Nephron progenitor cell (in vitro differentiated cells): ENCODE measurements around the gene FASN.

Experiments used
- DNase-seq: peaks from one replicate; pipeline ENCODE4 v3.0.0; 2021
- H3K27ac Mint-ChIP-seq: 2 replicates; pipeline ENCODE4 v1.8.0; 2021; ENCODE audit warnings: mild to moderate bottlenecking, moderate library complexity, mixed read lengths
- H3K27me3 Mint-ChIP-seq: 2 replicates; pipeline ENCODE4 v1.8.0; 2021; ENCODE audit warnings: mild to moderate bottlenecking, low read depth, mixed read lengths; ENCODE audit not compliant: poor library complexity
- H3K36me3 Mint-ChIP-seq: 2 replicates; pipeline ENCODE4 v1.8.0; 2021; ENCODE audit warnings: low read depth, mixed read lengths
- H3K4me1 Mint-ChIP-seq: 2 replicates; pipeline ENCODE4 v1.8.0; 2021; ENCODE audit warnings: mixed read lengths
- H3K4me3 Mint-ChIP-seq: 2 replicates; pipeline ENCODE4 v1.8.0; 2021; ENCODE audit warnings: mild to moderate bottlenecking, moderate library complexity, mixed read lengths
- H3K9me3 Mint-ChIP-seq: 2 replicates; pipeline ENCODE4 v1.8.0; 2021; ENCODE audit warnings: mild to moderate bottlenecking, moderate library complexity, mixed read lengths
- TF ChIP-seq, protein P1 (sequence below): fragments of 200-600 bp; sonication (generic); IDR thresholded peaks from 2 replicates; pipeline ENCODE4 v1.5.0; 2021; ENCODE audit warnings: antibody characterized with exemption

The FASN gene

DNA sequence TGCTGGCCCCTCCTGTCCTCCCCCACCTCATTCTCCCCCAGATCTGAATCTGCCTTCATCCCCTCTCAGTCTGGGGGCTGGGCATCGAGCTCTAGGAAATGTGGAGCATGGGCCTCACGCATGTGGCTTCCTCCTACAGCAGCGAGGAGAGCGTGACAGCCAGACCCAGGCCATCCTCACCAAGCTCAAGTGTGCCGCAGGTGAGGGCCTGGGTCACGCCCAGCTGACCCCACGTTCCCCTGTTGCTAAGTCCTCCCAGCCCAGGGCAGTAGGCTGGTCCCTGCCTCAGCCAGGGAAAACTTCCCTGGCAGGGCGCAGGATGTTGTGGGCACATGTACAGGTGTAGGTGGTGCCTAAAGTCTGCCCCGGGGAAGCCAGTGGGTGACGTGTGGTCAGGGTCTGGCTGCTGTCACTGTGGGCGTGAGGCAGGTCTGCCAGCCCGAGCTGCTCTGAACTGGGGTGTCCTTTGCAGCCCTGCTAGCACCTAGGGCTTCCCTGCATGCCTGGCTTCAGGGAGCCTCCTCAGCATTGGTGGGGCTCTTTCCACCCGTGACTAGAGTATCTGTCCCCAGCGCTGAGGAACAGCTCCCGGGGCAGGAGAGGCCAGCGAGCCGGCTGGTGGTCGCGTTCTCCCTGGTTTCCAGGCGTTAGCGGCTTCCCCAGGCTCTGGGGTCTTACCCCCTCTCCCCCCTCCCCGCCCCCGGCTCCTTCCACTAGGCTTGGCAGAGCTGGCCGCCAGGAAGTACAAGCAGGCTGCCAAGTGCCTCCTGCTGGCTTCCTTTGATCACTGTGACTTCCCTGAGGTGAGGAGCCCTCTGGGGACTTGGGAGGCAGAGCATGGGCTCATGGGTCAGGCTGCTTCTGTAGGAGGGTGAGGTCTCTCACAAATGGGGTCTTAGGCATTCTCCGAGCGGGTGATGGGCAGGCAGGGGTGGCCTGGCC, 42.7 kb downstream of the FASN start:
- TF ChIP-seq, protein P1, sequence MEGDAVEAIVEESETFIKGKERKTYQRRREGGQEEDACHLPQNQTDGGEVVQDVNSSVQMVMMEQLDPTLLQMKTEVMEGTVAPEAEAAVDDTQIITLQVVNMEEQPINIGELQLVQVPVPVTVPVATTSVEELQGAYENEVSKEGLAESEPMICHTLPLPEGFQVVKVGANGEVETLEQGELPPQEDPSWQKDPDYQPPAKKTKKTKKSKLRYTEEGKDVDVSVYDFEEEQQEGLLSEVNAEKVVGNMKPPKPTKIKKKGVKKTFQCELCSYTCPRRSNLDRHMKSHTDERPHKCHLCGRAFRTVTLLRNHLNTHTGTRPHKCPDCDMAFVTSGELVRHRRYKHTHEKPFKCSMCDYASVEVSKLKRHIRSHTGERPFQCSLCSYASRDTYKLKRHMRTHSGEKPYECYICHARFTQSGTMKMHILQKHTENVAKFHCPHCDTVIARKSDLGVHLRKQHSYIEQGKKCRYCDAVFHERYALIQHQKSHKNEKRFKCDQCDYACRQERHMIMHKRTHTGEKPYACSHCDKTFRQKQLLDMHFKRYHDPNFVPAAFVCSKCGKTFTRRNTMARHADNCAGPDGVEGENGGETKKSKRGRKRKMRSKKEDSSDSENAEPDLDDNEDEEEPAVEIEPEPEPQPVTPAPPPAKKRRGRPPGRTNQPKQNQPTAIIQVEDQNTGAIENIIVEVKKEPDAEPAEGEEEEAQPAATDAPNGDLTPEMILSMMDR, result no peak
- H3K36me3 Mint-ChIP-seq, result no peaks in the 10 kb centered on the region
- H3K27ac Mint-ChIP-seq, result no peak overlapping the region
- H3K4me1 Mint-ChIP-seq, result peaks cover 18% of the 10 kb centered on the region
- no peaks in the 10 kb centered on the region for H3K9me3 Mint-ChIP-seq
- no peak for DNase-seq
- H3K27me3 Mint-ChIP-seq, result no peaks in the 10 kb centered on the region
- H3K4me3 Mint-ChIP-seq, result peak overlapping the region; percentile 25

DNA sequence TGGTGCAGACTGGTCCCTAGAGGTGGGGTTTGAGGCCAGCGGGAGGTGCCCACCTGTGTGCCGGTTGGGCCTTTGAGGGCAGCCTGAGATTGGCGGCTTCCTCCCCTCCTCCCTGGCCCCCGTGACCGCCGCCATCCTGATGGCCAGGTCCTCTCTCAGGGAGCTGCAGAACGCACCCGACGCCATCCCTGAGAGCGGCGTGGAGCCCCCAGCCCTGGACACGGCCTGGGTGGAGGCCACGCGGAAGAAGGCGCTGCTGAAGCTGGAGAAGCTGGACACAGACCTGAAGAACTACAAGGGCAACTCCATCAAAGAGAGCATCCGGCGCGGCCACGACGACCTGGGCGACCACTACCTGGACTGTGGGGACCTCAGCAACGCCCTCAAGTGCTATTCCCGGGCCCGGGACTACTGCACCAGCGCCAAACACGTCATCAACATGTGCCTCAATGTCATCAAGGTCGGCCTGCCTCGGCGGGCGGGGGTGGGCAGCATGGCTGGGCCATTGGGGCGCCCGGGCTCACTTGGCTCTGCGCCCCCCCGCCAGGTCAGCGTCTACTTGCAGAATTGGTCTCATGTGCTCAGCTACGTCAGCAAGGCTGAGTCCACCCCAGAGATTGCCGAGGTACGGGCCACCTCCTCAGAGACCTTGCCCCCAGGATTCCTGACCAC, 43.5 kb downstream of the FASN start:
- Mint-ChIP-seq H3K27ac (no peak overlapping the region), H3K27me3 (no peaks in the 10 kb centered on the region), H3K4me1 (peaks cover 20% of the 10 kb centered on the region), H3K36me3 (no peaks in the 10 kb centered on the region), H3K9me3 (no peaks in the 10 kb centered on the region), H3K4me3 (peak overlapping the region; percentile 25)
- DNase-seq, result no peak
- TF ChIP-seq, protein P1, result no peak

DNA sequence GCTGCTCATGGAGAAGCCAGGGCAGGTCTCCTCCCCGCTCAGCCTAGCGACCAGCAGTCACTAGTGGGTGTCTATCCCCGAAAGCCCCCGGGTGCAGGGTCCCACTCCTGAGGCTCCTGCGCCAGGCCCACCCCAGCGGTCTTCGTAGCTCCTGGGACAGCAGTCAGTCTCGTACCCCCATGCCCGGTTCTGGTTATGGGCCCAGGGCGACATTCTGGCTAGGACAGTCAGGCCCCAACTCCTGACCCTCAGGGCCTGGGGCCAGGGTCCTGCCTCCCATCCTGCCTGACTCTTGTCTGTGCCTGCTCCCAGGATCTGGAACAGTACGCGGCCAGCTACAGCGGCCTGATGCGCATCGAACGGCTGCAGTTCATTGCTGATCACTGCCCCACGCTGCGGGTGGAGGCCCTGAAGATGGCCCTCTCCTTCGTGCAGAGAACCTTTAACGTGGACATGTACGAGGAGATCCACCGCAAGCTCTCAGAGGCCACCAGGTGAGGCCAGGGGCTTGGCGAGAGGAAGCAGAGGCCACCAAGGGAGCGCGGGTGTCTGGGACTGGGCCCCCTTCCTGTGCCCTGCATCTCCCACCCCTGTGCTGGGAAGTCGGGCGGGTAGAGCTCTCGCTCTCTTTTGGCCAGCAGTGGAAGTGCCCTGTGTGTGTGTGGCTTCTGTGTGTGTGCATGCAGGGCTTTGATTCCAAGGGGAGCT, 44.3 kb downstream of the FASN start:
- no peak for DNase-seq
- H3K36me3 Mint-ChIP-seq, result no peaks in the 10 kb centered on the region
- no peak overlapping the region for H3K27ac Mint-ChIP-seq
- peak overlapping the region; percentile 80 for H3K4me3 Mint-ChIP-seq
- no peaks in the 10 kb centered on the region for H3K27me3 Mint-ChIP-seq
- no peaks in the 10 kb centered on the region for H3K9me3 Mint-ChIP-seq
- TF ChIP-seq, protein P1, result no peak
- H3K4me1 Mint-ChIP-seq, result peaks cover 20% of the 10 kb centered on the region

DNA sequence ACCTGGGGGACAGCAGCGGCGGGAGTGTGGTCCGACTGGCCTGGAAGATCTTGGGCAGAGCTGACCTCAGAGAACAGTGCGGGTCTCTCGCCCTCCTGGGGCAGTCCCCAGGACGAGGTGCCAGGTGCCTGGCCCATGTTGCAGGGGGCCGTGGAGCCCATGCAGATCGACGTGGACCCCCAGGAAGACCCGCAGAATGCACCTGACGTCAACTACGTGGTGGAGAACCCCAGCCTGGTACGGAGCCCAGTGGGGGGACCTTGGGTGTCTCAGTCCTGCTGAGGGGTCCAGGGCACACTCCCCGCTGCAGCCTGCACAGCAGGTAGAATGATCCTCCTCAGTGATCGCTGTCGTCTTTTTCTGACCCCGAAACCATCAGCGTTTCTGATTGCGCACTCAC, 44.9 kb downstream of the FASN start:
- TF ChIP-seq, protein P1, result no peak
- no peaks in the 10 kb centered on the region for H3K9me3 Mint-ChIP-seq
- no peak for DNase-seq
- peak overlapping the region; percentile 80 for H3K4me3 Mint-ChIP-seq
- H3K27me3 Mint-ChIP-seq, result no peaks in the 10 kb centered on the region
- peaks cover 20% of the 10 kb centered on the region for H3K4me1 Mint-ChIP-seq
- no peak overlapping the region for H3K27ac Mint-ChIP-seq
- no peaks in the 10 kb centered on the region for H3K36me3 Mint-ChIP-seq

DNA sequence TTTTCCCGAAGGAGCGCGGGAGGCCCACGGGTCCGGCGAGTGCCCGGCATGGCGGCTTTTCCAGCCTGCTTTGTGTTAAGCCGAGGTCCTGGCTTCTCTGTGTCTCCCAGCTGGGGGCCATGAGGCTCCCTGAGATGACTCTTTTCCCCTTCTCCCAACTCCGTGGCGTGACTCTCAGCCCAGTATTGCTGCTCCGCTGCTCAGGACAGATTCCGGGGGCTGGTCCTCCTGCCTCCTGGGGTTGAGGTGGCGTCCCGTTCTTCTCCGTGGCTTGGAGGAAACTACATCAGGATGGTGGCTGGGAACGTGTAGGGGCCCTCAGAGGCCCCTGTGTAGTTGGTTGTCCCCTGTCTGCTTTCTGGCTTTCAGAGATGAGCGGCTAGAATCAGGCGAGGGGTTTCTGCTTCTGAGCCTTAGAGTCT, 45.4 kb downstream of the FASN start:
- H3K27ac Mint-ChIP-seq, result peak overlapping the region; percentile 59

More for the DNA sequence above, 45.4 kb downstream of the FASN start:
- Mint-ChIP-seq H3K9me3 (no peaks in the 10 kb centered on the region), H3K4me1 (peaks cover 20% of the 10 kb centered on the region), H3K27me3 (no peaks in the 10 kb centered on the region), H3K36me3 (peaks cover 2% of the 10 kb centered on the region), H3K4me3 (peak overlapping the region; percentile 80)
- TF ChIP-seq, protein P1, result no peak
- DNase-seq, result no peak
